SIG-M5 (cell line): Measurements from ENCODE around the gene PHLPP1.

Experiments
- DNase-seq: peaks from one replicate; lab custom pipeline; 2025; lab: John Stamatoyannopoulos, UW

Gene PHLPP1

DNA sequence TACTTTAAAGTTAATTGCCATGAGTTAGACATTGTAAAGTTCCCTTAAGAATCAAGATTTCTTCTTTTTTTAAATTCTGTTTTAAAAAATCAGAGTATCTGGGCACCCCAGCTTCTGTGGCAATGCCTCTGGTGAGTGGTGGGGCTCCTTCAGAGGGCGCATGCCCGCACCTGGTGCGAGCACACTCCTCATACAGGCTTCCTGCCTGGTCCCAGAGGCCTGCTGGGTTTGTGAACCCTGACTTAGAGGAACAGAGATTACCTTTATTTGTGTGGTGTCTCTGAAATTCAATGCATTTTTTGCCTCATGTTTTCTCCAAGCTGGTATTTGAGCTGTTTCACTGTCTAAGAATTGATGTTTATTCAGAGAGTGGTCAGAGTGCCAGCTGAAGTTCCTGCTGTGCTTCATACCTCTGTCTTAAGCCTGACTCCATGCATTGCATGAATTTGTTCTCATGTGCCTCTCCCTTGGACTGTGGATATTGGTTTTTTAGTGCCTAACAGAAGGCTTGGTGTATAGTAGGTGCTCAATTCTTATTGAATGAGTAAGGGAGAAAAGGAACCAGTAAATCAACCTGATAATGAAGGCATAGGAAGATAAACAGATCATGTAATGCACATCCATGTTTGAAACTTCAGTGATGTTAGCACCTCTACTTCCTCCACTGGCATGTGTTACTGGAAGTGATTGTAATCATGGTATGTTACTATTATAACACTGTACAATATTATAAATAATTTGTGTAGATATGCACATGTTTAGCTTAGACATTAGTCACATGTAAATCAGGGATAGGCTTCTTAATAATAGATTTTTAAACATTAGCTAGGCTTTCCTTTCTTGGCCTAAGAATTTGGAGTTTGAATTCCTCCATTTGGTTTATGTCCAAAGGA is 29.0 kb downstream of the PHLPP1 start:
- no peak for DNase-seq

DNA sequence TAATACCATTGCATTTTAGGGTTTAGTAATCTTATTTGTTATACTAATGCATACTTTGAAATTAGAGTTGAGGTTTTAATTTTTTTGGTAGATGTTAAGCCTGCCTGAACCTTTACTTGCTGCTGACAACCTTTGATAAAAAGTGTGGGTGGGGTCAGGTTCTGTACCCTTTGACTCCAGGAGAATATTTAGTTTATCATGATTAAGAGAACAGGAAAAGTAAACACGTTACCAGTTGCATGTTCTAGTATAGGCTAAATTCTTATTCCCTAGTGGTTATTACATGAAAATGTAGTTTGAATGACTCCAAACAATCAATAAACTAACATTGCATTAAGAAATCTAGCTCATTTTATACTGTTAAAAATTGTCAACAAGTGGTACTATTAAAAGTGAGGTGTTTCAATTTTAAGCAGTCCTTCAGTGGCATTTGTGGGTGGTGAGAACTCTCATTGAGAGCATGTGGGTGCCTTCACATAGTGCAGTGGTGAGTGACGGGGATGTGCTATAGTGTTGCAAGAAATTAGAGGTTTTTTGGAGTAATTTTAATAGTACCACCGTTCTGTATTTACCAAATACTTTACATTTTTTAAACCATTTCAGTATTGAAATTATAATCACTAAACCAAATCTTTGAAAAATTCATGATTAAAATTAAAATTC is 29.9 kb downstream of the PHLPP1 start:
- no peak for DNase-seq

- DNase-seq: no peak
Observed at GRCh38 chr18:62749389-62749788, 34.0 kb downstream of the PHLPP1 start.

GRCh38 chr18:62751341-62751821 is 36.0 kb downstream of the PHLPP1 start:
- DNase-seq: no peak

DNA sequence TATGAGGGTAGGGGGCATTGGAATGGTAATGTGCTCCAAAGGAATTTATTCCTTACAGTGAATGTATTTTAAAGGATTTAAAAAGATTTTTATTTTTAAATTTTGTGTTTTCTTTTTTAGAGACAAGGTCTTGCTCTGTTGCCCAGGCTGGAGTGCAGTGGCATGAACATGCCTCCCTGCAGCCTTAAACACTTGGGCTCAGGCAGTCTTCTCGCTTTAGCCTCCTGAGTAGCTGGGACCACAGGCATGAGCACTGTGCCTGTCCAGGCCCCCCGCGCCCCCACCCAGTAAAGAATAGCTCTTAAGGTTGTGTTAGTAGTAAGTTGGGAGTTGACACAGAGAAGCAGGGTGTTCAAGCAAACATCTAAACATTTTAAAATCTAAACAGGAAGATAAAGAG is 36.6 kb downstream of the PHLPP1 start:
- DNase-seq: no peak

- DNase-seq: no peak
Observed at GRCh38 chr18:62754026-62754425, 38.7 kb downstream of the PHLPP1 start.

GRCh38 chr18:62755454-62755853 is 40.1 kb downstream of the PHLPP1 start:
- DNase-seq: no peak

GRCh38 chr18:62755946-62756345 is 40.6 kb downstream of the PHLPP1 start:
- DNase-seq: no peak

DNA sequence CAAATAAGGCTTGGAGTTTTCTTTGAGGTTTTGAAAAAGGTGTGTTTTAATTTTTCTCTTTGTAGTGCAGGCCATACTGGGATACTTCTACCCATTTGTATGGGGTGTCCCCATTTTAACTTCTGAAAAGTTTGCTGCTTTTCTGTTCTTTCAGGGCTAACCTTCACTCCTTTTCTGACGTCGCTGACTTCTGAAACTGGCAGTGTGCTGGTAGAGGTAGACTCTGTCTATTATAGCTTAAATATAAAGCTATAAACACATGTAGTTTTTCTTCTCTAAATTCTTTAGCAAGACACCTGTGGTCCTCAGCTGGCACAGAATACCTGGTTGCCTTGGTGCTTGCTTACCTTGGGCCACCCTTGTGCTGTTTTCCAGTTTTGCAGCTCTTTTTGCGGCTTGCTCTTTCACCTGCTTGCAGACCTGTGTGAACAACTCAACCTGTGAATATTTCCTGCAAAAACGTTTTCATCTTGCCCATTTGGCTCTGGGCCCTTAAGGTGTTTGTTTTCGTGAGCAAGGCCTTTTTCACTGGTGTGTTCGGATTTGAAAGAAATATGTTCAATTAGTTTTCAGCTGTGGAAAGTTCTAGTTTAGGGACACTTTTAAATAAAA is 42.2 kb downstream of the PHLPP1 start:
- no peak for DNase-seq

GRCh38 chr18:62758591-62758990 is 43.2 kb downstream of the PHLPP1 start:
- no peak for DNase-seq

DNA sequence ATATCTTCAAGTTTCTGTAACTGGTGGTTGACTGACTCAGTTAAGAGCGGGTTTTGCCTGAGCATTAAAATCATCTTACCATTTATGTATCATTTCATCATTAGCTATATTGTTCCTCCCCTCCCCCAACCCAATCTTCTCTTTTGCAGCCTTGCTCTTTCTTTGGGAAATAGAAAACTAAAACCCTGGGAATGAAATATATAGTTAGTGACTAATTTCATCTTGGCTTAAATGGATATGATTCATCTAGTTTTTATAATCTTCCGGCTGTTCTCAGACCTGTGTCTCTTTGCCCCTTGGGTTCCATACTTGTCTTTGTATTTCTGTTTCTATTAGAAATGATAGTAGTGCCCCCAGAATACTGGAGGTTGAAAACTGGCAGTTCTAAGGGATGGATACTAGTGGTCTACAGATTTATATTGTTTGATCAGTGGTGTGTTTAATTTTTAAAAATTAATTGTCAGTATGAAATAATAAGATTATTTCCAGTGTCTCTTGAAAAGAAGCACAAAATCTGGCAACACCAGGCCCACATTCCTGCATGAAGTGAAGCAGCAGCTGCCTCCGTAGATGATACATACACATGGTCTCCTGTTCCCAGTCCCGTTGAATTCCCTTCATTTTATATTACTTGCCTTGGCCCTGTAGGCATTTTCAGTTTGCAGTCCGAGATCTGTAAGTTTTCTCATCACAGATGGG is 44.5 kb downstream of the PHLPP1 start:
- DNase-seq: no peak

DNA sequence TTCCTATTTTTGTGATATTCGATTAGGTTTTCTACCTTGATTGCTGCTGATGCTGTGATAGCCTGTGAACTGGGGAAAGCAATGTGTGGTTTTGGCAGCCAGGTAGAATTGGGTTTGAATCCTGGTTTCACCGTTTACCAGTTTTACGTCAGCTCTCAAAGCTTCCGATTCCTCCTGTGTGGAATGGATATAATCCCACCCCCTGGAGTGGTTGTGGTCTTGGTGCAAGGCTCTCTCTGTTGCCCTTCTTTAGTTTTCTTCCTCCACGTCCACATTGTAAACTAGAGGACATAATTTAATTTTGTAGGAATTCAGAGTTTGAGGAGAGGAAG is 45.0 kb downstream of the PHLPP1 start:
- DNase-seq: no peak

DNA sequence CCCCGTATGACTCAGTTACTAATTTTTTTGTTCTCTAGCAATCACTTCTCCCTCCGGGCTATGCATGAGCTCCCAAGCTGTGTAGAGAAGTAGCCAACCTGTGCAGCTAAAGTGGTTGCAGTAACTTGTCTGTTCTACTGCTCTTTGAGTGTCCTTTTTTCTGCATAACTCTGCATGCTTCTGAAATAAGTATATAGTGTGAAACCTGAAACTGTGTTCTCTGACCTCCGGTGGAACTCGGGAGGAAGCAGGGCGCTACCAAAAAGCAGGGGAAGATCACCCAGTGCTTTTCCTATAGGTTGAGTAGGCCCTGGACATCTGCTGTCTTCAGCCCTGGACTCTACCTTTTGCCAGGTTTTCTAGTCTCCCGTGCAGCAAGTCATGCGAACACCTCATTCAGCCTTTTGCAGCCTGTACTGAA is 47.8 kb downstream of the PHLPP1 start:
- no peak for DNase-seq

- DNase-seq: no peak
Observed at GRCh38 chr18:62766266-62766665, 50.9 kb downstream of the PHLPP1 start.

GRCh38 chr18:62767321-62767720 is 52.0 kb downstream of the PHLPP1 start:
- no peak for DNase-seq

DNA sequence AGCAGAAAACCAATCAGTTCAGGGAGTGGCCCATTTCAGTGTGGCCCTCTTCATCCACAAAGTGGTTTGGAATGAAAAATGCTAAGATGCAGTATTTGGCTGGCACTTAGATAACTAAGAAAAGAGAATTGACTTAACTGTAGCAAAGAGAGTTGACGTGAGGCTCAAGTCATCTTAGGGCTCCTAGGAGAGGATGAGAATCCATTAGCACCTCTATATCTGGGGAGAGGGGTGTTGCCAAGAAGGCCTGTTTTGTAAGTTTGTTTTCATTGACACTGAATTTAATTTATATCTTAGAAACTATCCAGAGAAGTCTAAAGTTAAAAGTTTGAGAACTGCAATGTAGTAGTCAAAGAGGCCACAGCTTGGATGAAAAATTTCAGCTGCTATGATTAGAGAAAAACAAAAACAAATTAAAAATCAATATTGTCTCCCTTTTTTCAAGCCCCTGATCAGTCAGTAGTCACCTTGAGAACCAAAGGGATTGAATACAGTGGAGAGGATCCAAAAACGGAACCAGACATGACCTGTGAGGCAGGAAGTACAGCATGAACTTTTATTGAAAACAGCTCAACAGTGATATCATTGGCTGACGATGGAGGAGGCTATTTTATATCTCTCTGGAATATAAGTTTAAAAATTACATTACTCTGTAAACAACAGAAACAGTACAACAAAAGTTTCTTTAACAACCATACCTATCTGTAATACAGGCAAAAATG is 52.7 kb downstream of the PHLPP1 start:
- no peak for DNase-seq

- DNase-seq: no peak
Observed at GRCh38 chr18:62768558-62768943, 53.2 kb downstream of the PHLPP1 start.

- no peak for DNase-seq
Observed at GRCh38 chr18:62769216-62769615, 53.9 kb downstream of the PHLPP1 start.

GRCh38 chr18:62771494-62772270 is 56.3 kb downstream of the PHLPP1 start:
- DNase-seq: no peak

DNA sequence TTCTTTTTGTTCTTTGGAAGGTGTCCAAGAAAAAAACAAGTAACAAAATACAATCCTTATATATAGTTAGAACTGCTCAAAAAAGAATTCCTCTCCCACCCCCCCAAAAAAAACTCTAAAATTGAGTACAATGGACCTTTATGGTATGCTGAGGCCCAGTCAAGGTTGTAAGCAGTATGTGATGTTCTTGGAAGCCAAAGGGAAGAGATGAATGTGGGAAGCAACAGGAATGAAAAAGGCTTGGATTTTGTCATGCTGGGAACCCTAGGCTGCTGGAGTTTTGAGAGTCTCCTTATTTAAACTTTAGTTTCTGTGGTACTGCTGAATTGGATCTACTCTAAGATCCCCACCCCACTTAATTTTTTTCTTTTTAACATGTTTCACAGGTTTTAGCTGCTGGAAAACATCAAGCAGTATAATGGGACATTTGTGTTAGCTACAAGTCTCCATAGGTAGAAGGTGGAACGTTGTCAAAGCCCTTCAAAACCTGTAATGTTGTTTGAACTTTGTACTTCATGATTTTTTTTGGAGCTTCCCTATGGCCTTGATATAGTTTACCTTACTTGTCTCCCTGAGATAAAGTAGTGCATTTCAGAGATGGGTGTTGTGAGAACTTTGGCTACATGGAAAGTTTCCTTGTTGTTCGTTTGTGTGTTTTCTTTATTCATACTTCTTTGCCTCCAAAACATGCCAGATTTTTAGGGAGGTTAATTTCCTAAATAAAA is 57.7 kb downstream of the PHLPP1 start:
- DNase-seq: no peak
